Stomach (tissue), 19 donors: Measurements from ENCODE around the gene COX19. TPM values are rescaled to one million over a fixed set of nuclear protein-coding genes. Genes with fewer than 3 reads are reported as not detected.

Experiments used
- DNase-seq, 2 donors: peaks; one replicate each; pipeline versions ENCODE4 v3.0.0 to v3.0.0-alpha.2; 2013 to 2019
- H3K27ac ChIP-seq, 5 donors: fragments of 200-600 bp in 4 of 5; sonication (generic) in 4 of 5; one replicate each; pipeline ENCODE4 v1.5.1; 2013 to 2019; ENCODE audit warnings: mild to moderate bottlenecking in 1 of 5, moderate library complexity in 1 of 5
- H3K27me3 ChIP-seq, 3 donors: fragments of 200-600 bp; sonication (generic); one replicate each; pipeline ENCODE4 v1.5.1; 2017 to 2019; ENCODE audit warnings: mixed run types in 1 of 3
- H3K36me3 ChIP-seq, 4 donors: fragments of 200-600 bp; sonication (generic); 1 replicate in 3 of 4; 2 replicates in 1 of 4; pipeline ENCODE4 v1.5.1; 2016 to 2019
- H3K4me1 ChIP-seq, 4 donors: fragments of 200-600 bp; sonication (generic); one replicate each; pipeline ENCODE4 v1.5.1; 2016 to 2019
- H3K4me3 ChIP-seq, 4 donors: fragments of 200-600 bp; sonication (generic) in 3 of 4; one replicate each; pipeline ENCODE4 v1.5.1; 2016 to 2019; ENCODE audit warnings: mild to moderate bottlenecking in 1 of 4
- H3K9me3 ChIP-seq, 4 donors: fragments of 200-600 bp; sonication (generic); one replicate each; pipeline ENCODE4 v1.5.1; 2016 to 2019
- CTCF ChIP-seq, 7 experiments: fragments of 450-650 bp in 4 of 7; fragments of 200-600 bp in 3 of 7; sonication (generic) in 3 of 7; IDR thresholded peaks; one replicate each; pipeline ENCODE4 v1.5.1; 2016 to 2019; ENCODE audit warnings: antibody characterized with exemption in 7 of 7, control low read depth in 2 of 7, mild to moderate bottlenecking in 1 of 7
- EP300 ChIP-seq: sonication (generic); formaldehyde crosslinking; IDR thresholded peaks from one replicate; pipeline ENCODE4 v1.6.1; 2017; ENCODE audit warnings: antibody characterized with exemption
- POLR2A ChIP-seq, 4 donors: fragments of 450-650 bp; IDR thresholded peaks; one replicate each; pipeline ENCODE4 v1.6.1; 2016; ENCODE audit warnings: antibody characterized with exemption in 4 of 4, control low read depth in 2 of 4, mild to moderate bottlenecking in 1 of 4, moderate library complexity in 1 of 4
- POLR2AphosphoS5 ChIP-seq, 3 donors: sonication (generic); formaldehyde crosslinking; IDR thresholded peaks; one replicate each; pipeline ENCODE4 v1.6.1; 2016; ENCODE audit warnings: antibody characterized with exemption in 3 of 3
- WGBS, 5 donors: extraction: QIAGEN DNeasy Blood & Tissue Kit in 3 of 5; methylation state at CpG; one replicate each; pipeline versions ENCODE4 v1.1.5 to v1.1.7; 2013 to 2018; 5-methylcytosine and 5-hydroxymethylcytosine counted together
- intact Hi-C: fragments of 100-400 bp; cut with DNase I; formaldehyde crosslinking; loops from one replicate; pipeline ENCODE4 v1.15.1; 2023; ENCODE audit warnings: low total_unique reads
- long read RNA-seq, 10 donors: transcript quantifications; one replicate each; lab custom pipeline, GENCODE V29; 2026
- polyA plus RNA-seq, 3 donors: library from polyadenylated mRNA; stranded (reverse); fragments of 200-250 nt; gene quantifications; one replicate each; pipeline ENCODE4 v1.2.3, GENCODE V29; 2013
- total RNA-seq, 5 donors: library from RNA; depleted of rRNA; stranded (reverse); fragments of >200 nt; gene quantifications; one replicate each; pipeline versions ENCODE4 v1.1.0 to v1.2.3, GENCODE V29; 2014 to 2016
- donor health status: healthy with polysubstance abuse.
- donor health status: Bipolar disorder and iron deficiency.
- donor health status: healthy.

The COX19 gene, protein sequence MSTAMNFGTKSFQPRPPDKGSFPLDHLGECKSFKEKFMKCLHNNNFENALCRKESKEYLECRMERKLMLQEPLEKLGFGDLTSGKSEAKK
- total RNA-seq (10 to 100 TPM in 3 of 5 donors, 1 to 10 TPM in 2; 2.3 to 26.6 (median 14.2) TPM), polyA plus RNA-seq (1 to 10 TPM; 3.9 to 6.5 (median 5.5) TPM)
- long read RNA-seq, donor 1, partial matches to known transcripts: 0 of 6 reads
- long read RNA-seq, donor 1, other reads (novel, unspliced or antisense): 0 of 6 reads
- long read RNA-seq, donor 2, partial matches to known transcripts: 0 of 6 reads
- long read RNA-seq, donor 2, other reads (novel, unspliced or antisense): 0 of 6 reads
- long read RNA-seq, donor 3, partial matches to known transcripts: 0 of 5 reads
- long read RNA-seq, donor 3, other reads (novel, unspliced or antisense): 0 of 5 reads
- long read RNA-seq, donor 4, partial matches to known transcripts: 0 of 1 reads
- long read RNA-seq, donor 4, other reads (novel, unspliced or antisense): 0 of 1 reads
- long read RNA-seq, donor 5, partial matches to known transcripts: 0 of 4 reads
- long read RNA-seq, donor 5, other reads (novel, unspliced or antisense): 0 of 4 reads
- long read RNA-seq, donor 6, transcript COX19-203 (2 exons, 714 nt): minor isoform, 5 of 17 reads
- long read RNA-seq, donor 6, transcript COX19-201 (3 exons, 3,666 nt): major isoform, 12 of 17 reads
- long read RNA-seq, donor 6, partial matches to known transcripts: 0 of 17 reads
- long read RNA-seq, donor 6, other reads (novel, unspliced or antisense): 0 of 17 reads
- long read RNA-seq, donor 7, transcript COX19-201 (3 exons, 3,666 nt): major isoform, 10 of 11 reads
- long read RNA-seq, donor 7, partial matches to known transcripts: 0 of 11 reads
- long read RNA-seq, donor 7, other reads (novel, unspliced or antisense): 0 of 11 reads
- long read RNA-seq, donor 8, partial matches to known transcripts: 0 of 5 reads
- long read RNA-seq, donor 8, other reads (novel, unspliced or antisense): 0 of 5 reads
- long read RNA-seq, donor 9, transcript COX19-201 (3 exons, 3,666 nt): major isoform, 6 of 12 reads
- long read RNA-seq, donor 9, transcript COX19-203 (2 exons, 714 nt): major isoform, 6 of 12 reads
- long read RNA-seq, donor 9, partial matches to known transcripts: 0 of 12 reads
- long read RNA-seq, donor 9, other reads (novel, unspliced or antisense): 0 of 12 reads
- long read RNA-seq, donor 10, partial matches to known transcripts: 0 of 3 reads
- long read RNA-seq, donor 10, other reads (novel, unspliced or antisense): 0 of 3 reads

- peak within 1 kb of the TSS; percentile 83 to 99 (median 97) for H3K27ac ChIP-seq
- peak within 1 kb of the TSS; percentile 72 to 97 (median 92) for H3K4me3 ChIP-seq
- peak; percentile 91 to 97 for DNase-seq
- peaks cover 30 to 74% (median 65%) of the 10 kb centered on the region in 4 donors for H3K4me1 ChIP-seq
- H3K27me3 ChIP-seq: no peaks in the 10 kb centered on the region
- 0 to 1% (median 0%) methylated on average over 12 to 78 of the region's 78 CpGs for WGBS, 5 donors
- intact Hi-C loops: no loop called here
- H3K36me3 ChIP-seq: peaks cover 15 to 35% (median 34%) of the 10 kb centered on the region in 4 donors
- TF ChIP-seq EP300 (no peak), POLR2A (IDR thresholded peaks at IDR 0.05) (peak in 1 of 4 donors; percentile 56), CTCF (IDR thresholded peaks at IDR 0.05) (no peak), POLR2AphosphoS5 (IDR thresholded peaks at IDR 0.05) (peak; percentile 78 to 94 (median 94))
- H3K9me3 ChIP-seq: no peaks in the 10 kb centered on the region
These were observed at the start of gene COX19 for GRCh38 chr7:974820-975681. COX19 (minus strand) TSS chr7:975549; CDS start chr7:975509, 40 bp downstream.

DNA sequence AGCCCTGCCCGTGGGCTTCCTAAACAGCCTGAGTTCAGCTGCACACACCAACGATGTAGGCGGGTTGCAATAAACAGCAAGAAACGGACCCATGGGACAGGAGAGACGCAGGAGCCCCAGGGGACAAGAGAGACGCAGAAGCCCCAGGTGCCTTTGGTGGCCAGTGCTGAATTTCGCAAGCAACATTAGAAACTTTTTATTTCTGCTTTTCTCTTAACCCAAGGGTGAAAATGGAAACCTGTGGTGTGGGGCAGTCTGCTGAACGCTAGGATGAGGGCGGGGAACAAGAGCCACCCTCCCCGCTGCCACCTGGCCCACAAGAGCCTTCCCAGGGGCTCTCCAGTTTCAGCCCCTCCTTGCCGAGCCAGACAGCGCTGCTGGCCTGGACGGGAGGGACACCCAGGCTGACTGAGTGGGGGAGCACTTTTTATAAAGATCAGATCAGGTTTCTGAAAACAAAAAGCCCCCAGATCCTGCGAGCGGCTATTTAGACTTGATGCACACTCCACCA, 49.0 kb upstream of the COX19 start:
- intact Hi-C loops: no loop called here
- WGBS, 5 donors: 72 to 86% (median 80%) methylated on average over 15 of the region's 15 CpGs
- DNase-seq: no peak
- H3K36me3 ChIP-seq: peaks cover 6 to 61% (median 35%) of the 10 kb centered on the region in 4 donors
- no peak for TF ChIP-seq POLR2A (IDR thresholded peaks at IDR 0.05)
- TF ChIP-seq CTCF (IDR thresholded peaks at IDR 0.05): no peak
- no peak for TF ChIP-seq POLR2AphosphoS5 (IDR thresholded peaks at IDR 0.05)
- no peak for TF ChIP-seq EP300
- H3K27ac ChIP-seq: peak overlapping the region in 1 of 5 donors; percentile 28
- peaks cover 12 to 55% (median 45%) of the 10 kb centered on the region in 4 donors for H3K4me1 ChIP-seq
- no peak overlapping the region for H3K4me3 ChIP-seq
- H3K9me3 ChIP-seq: no peaks in the 10 kb centered on the region
- H3K27me3 ChIP-seq: no peaks in the 10 kb centered on the region

DNA sequence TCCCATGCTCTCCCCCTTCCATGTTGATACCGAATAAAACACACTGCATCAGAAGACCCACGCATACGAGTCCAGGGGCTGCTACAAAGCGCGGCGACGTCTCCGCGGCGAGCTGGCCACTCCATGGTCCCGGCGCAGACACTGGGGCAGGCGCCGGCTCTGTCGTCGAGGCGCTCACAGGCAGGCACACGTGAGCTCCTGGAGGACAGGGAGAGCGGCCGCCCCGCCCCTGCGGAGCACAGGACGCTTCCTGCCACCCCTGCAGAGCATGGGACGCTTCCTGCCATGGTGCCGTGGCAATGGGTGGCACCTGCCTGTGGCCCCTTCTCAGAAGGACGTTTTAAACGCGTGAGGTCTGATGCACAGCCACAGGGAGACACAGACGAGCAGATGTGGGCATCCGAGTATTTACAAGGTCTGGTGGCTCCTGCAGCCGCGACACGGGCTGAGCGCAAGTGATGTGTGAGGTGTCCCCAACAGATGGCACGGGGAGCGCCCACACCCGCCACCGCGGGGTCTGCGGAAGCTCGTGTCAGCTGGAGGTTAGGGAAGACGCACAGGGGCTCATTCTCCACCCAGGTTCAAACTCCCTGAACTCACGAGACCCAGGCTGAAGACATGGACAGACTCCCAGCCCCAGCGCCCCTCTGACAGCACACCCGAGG, 47.6 kb upstream of the COX19 start:
- intact Hi-C loops: no loop called here
- no peak overlapping the region for H3K27ac ChIP-seq
- DNase-seq: no peak

More for the DNA sequence above, 47.6 kb upstream of the COX19 start:
- Histone ChIP-seq H3K4me1 (peaks cover 5 to 45% (median 33%) of the 10 kb centered on the region in 4 donors), H3K4me3 (no peak overlapping the region), H3K9me3 (no peaks in the 10 kb centered on the region), H3K27me3 (no peaks in the 10 kb centered on the region), H3K36me3 (peaks cover 6 to 73% (median 44%) of the 10 kb centered on the region in 4 donors)
- WGBS, 5 donors: 84 to 96% (median 92%) methylated on average over 35 to 45 of the region's 45 CpGs
- TF ChIP-seq POLR2AphosphoS5 (IDR thresholded peaks at IDR 0.05) (no peak), EP300 (no peak), CTCF (IDR thresholded peaks at IDR 0.05) (no peak), POLR2A (IDR thresholded peaks at IDR 0.05) (no peak)
